ENCODE data around the gene ANGPTL2.
A peak's percentile ranks its signal among the peaks of the same experiment; 100 is the strongest.

Gene ANGPTL2

GRCh38 chr9:127162046-127162863 is 39.8 kb upstream of the ANGPTL2 start:
- no peaks in the 10 kb centered on the region for H3K36me3 Mint-ChIP-seq (ENCODE audit: low read depth)
- peaks cover 21% of the 10 kb centered on the region for H3K27me3 Mint-ChIP-seq
- intact Hi-C loops (cut with micrococcal nuclease): no loop called here
- peak overlapping the region; percentile 11 for H3K27ac Mint-ChIP-seq
- H3K4me3 Mint-ChIP-seq: no peak overlapping the region
- H3K4me1 Mint-ChIP-seq (ENCODE audit: low read depth): peaks cover 22% of the 10 kb centered on the region
- H3K9me3 Mint-ChIP-seq: no peaks in the 10 kb centered on the region

- Mint-ChIP-seq H3K4me1 (ENCODE audit: low read depth) (peaks cover 22% of the 10 kb centered on the region), H3K4me3 (no peak overlapping the region), H3K27ac (no peak overlapping the region), H3K27me3 (peaks cover 15% of the 10 kb centered on the region), H3K9me3 (no peaks in the 10 kb centered on the region), H3K36me3 (ENCODE audit: low read depth) (no peaks in the 10 kb centered on the region)
- intact Hi-C loops (cut with micrococcal nuclease): no loop called here
Observed at GRCh38 chr9:127161081-127161624, 38.7 kb upstream of the ANGPTL2 start.

DNA sequence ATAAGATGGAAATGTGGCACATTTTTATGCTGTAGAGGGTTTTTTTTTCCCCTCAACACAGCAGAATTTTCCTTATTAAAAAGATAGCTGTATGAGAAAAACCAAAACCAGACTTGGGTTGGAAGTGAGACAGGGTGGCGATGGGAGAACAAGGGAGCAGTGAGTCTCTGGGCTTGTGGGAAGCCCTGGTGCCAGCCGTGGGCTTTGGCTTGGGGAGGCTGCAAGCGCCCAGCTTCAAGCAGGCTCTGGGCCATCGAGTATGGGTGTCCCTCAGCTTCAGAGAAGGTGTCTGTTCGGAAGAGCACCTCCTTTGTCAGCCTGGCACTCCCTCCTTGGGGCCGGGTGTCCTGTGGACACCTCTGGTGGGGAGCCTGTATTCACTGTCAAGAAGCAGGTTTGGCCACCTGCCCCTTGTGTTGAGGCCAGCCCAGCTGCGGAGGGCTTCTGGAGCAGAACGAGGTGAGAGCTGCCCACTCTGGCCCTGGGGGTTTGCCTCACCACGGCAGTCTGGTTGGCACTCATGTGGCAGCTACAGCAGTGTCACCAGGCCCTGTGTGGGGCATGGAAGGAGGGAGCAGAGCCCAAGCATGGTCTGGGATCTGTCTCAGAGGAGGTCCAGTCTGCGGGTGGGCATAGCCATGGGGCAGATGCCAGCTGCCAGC is 37.6 kb upstream of the ANGPTL2 start:
- Mint-ChIP-seq H3K4me3 (no peak overlapping the region), H3K36me3 (ENCODE audit: low read depth) (no peaks in the 10 kb centered on the region), H3K4me1 (ENCODE audit: low read depth) (peaks cover 28% of the 10 kb centered on the region), H3K9me3 (no peaks in the 10 kb centered on the region), H3K27me3 (peaks cover 19% of the 10 kb centered on the region), H3K27ac (peak overlapping the region; percentile 53)
- intact Hi-C loops (cut with micrococcal nuclease): no loop called here

DNA sequence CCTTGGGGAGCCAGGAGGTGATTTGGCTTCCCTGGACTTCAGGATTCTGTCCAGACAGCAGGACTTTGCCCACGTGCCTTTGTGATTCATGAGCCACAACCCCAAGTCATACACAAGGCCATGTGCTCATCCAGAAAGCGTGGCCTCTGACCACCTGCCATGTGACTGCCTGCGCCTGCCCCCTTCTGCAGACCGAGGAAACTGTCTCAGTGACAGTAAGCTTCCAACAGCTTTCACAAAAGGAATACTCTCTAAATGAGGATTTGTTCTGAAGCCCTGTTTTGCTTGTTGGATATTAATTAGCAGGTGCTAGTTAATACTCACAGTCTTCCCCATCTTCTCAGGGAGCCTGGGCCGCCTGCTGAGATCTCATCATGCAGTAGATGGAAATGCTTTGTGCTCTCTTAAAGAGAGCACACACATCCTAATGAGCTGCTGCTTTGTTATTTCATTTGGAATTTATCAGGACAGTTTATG is 36.9 kb upstream of the ANGPTL2 start:
- intact Hi-C loops (cut with micrococcal nuclease): no loop called here
- no peaks in the 10 kb centered on the region for H3K9me3 Mint-ChIP-seq
- H3K36me3 Mint-ChIP-seq (ENCODE audit: low read depth): no peaks in the 10 kb centered on the region
- peaks cover 19% of the 10 kb centered on the region for H3K27me3 Mint-ChIP-seq
- H3K27ac Mint-ChIP-seq: peak overlapping the region; percentile 53
- H3K4me3 Mint-ChIP-seq: no peak overlapping the region
- peaks cover 35% of the 10 kb centered on the region for H3K4me1 Mint-ChIP-seq (ENCODE audit: low read depth)

- peaks cover 39% of the 10 kb centered on the region for H3K4me1 Mint-ChIP-seq (ENCODE audit: low read depth)
- no peaks in the 10 kb centered on the region for H3K36me3 Mint-ChIP-seq (ENCODE audit: low read depth)
- no peaks in the 10 kb centered on the region for H3K9me3 Mint-ChIP-seq
- intact Hi-C loops (cut with micrococcal nuclease): no loop called here
- peaks cover 19% of the 10 kb centered on the region for H3K27me3 Mint-ChIP-seq
- H3K27ac Mint-ChIP-seq: no peak overlapping the region
- no peak overlapping the region for H3K4me3 Mint-ChIP-seq
Observed at GRCh38 chr9:127158786-127159324, 36.4 kb upstream of the ANGPTL2 start.

DNA sequence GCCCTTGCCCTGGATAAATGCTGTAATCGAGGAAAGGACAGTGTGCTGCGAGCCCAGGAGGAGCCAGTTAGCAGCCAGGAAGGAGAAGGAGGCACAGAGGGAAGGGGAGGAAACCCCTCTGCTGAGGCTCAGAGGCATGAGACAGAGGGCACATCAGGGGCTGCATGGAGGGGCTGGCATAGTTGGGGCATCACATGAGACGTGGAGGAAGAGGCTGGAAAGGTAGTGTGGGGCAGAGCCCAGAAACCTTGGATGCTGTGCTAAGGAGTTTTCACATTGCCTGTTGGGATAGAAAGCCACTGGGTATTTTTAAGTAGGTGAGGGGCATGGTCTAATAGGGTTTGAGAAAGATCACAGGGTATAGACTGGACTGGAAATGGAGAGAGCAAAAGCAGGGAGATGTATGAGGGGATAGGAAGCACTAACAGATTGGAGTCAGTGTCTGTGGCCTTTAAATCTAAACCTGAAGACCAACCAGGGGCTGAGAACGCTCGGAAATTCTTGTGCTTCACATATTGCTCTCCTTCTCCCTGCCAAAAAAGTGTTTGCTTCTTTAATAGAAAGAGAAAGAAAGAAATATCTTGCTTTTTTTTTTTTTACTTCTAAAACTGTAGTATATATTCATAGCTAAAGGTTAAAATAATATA is 33.0 kb upstream of the ANGPTL2 start:
- Mint-ChIP-seq H3K27me3 (peaks cover 29% of the 10 kb centered on the region), H3K36me3 (ENCODE audit: low read depth) (no peaks in the 10 kb centered on the region), H3K4me3 (no peak overlapping the region), H3K9me3 (no peaks in the 10 kb centered on the region), H3K4me1 (ENCODE audit: low read depth) (peaks cover 25% of the 10 kb centered on the region), H3K27ac (peak overlapping the region; percentile 79)
- intact Hi-C loops (cut with micrococcal nuclease): no loop called here

DNA sequence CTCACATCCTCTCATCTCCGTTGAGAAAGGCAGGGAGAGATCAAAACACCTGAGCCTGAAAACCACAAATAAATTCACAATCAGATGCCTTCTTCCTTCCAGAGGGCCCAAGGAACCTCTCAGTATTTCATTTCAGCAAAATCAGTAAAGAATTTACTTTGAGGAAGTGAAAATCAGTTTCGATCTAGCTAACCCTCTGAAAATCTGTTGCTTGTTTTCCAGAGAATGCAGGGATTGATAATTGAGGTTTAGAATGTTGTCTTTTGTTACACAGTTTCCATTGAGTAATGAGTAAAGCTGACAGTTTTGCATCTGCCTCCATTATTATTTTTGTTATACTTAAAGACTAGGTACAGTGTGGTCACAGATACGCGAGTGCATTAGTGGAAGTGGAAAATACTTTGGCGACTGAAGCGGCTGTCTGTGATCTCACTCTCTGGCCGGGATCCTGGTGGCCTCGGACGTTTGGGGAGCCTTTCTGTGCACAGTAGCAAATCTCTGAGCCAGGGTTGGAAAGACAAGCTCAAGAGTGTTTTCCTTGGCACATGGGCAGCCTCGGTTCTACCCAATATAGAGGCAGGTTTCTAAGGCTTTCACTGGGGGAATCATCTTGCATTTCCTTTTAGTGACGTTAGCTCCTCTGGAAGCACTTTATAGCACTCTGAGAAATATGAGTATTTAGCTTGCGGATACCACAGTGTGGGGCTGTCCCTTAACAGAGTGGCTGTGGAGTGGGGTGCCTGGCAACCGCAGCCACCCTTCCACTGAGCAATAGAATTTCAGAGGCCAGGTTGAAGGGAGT is 32.2 kb upstream of the ANGPTL2 start:
- Mint-ChIP-seq H3K36me3 (ENCODE audit: low read depth) (no peaks in the 10 kb centered on the region), H3K27ac (peak overlapping the region; percentile 79), H3K4me3 (peak overlapping the region; percentile 10), H3K27me3 (peaks cover 25% of the 10 kb centered on the region), H3K4me1 (ENCODE audit: low read depth) (peaks cover 25% of the 10 kb centered on the region), H3K9me3 (no peaks in the 10 kb centered on the region)
- intact Hi-C loops (cut with micrococcal nuclease): no loop called here

GRCh38 chr9:127154003-127154389 is 31.6 kb upstream of the ANGPTL2 start:
- intact Hi-C loops (cut with micrococcal nuclease): no loop called here
- H3K27me3 Mint-ChIP-seq: peaks cover 24% of the 10 kb centered on the region
- no peaks in the 10 kb centered on the region for H3K36me3 Mint-ChIP-seq (ENCODE audit: low read depth)
- H3K9me3 Mint-ChIP-seq: no peaks in the 10 kb centered on the region
- H3K27ac Mint-ChIP-seq: peak overlapping the region; percentile 79
- no peak overlapping the region for H3K4me3 Mint-ChIP-seq
- H3K4me1 Mint-ChIP-seq (ENCODE audit: low read depth): peaks cover 25% of the 10 kb centered on the region

DNA sequence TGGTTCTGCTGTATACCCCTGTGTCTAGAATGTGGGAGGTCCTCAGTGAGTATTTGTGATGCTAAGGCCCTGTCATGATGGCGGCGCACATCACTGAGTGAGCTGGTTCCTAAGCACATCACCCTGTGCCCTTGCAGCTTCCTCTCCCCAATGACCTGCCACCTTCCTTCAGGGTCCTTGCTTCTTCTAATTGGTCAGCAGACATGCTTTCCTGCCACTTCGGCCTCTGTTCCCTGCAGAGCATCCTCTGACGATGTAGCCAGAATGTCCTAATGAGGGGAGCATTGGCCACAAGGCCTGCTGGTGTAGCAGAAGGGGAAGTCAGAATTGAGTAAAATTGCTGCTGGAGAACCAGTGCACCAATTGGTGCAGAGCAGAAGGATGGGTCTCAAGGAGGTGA is 31.1 kb upstream of the ANGPTL2 start:
- H3K36me3 Mint-ChIP-seq (ENCODE audit: low read depth): no peaks in the 10 kb centered on the region
- intact Hi-C loops (cut with micrococcal nuclease): no loop called here

DNA sequence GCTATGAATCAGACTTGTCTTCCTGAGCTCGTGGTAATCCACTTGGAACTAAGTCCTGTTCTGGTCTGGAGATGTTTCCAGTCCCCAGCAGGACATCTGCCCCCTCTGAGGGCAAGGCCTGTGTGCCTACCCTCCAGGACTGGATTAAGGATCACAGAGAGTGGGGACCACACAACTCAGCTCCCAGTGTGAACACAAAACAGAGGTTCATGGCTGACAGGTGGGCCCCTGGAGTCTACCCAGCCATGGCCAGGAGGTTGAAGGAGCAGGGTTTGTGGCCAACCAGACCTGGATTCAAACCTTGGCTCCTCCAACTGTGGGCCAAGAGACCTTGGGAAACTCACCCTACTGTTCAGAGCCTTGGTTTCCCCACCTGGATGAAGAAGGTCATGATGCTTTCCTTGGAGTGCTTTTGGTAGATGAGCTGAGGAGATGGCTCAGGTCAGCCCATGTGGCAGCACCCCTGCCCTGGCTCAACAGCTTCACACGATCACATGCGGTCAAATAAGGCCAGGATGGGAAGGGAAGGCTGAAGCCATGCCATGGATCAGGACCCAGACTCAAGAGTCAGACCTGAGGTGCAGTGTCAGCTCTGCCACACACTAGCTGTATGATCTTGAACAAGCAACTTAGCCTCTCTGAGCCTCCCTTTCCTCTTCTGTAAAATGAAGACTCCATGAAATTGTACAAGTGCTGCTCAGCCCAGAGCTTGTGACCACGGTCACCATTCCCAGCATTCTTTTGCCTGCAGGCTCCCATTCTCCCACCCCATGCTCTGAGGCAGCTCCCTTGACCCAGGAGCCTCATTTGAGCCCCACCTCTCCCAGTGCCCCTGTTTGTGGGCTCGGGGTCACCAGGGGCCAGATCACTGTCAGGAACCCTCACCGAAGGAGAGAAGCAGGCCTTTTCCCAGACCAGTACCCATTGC is 27.3 kb upstream of the ANGPTL2 start:
- no peak overlapping the region for H3K4me3 Mint-ChIP-seq
- no peaks in the 10 kb centered on the region for H3K9me3 Mint-ChIP-seq
- no peaks in the 10 kb centered on the region for H3K36me3 Mint-ChIP-seq (ENCODE audit: low read depth)
- intact Hi-C loops (cut with micrococcal nuclease): no loop called here
- peaks cover 16% of the 10 kb centered on the region for H3K4me1 Mint-ChIP-seq (ENCODE audit: low read depth)
- peaks cover 33% of the 10 kb centered on the region for H3K27me3 Mint-ChIP-seq
- H3K27ac Mint-ChIP-seq: no peak overlapping the region

More for the DNA sequence above, 31.1 kb upstream of the ANGPTL2 start:
- H3K27me3 Mint-ChIP-seq: peaks cover 28% of the 10 kb centered on the region
- peaks cover 25% of the 10 kb centered on the region for H3K4me1 Mint-ChIP-seq (ENCODE audit: low read depth)
- no peak overlapping the region for H3K4me3 Mint-ChIP-seq
- H3K9me3 Mint-ChIP-seq: no peaks in the 10 kb centered on the region
- peak overlapping the region; percentile 79 for H3K27ac Mint-ChIP-seq

GRCh38 chr9:127149010-127149409 is 26.6 kb upstream of the ANGPTL2 start:
- no peak overlapping the region for H3K27ac Mint-ChIP-seq
- peaks cover 10% of the 10 kb centered on the region for H3K4me1 Mint-ChIP-seq (ENCODE audit: low read depth)
- H3K4me3 Mint-ChIP-seq: no peak overlapping the region
- intact Hi-C loops (cut with micrococcal nuclease): no loop called here
- H3K27me3 Mint-ChIP-seq: peaks cover 34% of the 10 kb centered on the region
- no peaks in the 10 kb centered on the region for H3K9me3 Mint-ChIP-seq
- H3K36me3 Mint-ChIP-seq (ENCODE audit: low read depth): no peaks in the 10 kb centered on the region

DNA sequence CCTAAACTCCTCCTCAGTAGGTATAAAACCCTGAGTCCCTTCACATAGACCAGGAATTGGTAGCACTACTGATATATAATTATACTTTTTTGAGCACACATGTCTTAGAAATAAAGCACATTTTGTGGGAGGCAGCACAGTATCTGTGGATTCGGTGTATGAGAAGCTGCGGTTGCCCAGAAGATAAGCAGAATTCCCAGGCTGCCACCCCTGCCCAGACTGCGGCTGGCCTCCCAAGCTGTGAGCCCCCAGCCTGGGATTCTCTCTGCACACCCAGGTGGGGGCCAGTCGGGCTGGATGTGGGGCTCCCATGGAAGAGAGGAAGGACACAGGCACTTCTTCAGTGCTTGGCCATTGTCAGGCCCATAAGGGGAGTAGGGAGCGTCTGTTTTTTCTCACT is 25.6 kb upstream of the ANGPTL2 start:
- H3K27ac Mint-ChIP-seq: no peak overlapping the region
- no peak overlapping the region for H3K4me3 Mint-ChIP-seq
- intact Hi-C loops (cut with micrococcal nuclease): no loop called here
- no peaks in the 10 kb centered on the region for H3K9me3 Mint-ChIP-seq
- H3K27me3 Mint-ChIP-seq: peaks cover 37% of the 10 kb centered on the region
- no peaks in the 10 kb centered on the region for H3K36me3 Mint-ChIP-seq (ENCODE audit: low read depth)
- H3K4me1 Mint-ChIP-seq (ENCODE audit: low read depth): no peaks in the 10 kb centered on the region
